Measurements from ENCODE around the gene ELMO1.
A peak's percentile ranks its signal among the peaks of the same experiment; 100 is the strongest.

ELMO1 gene

GRCh38 chr7:37081436-37081835 lies 367.2 kb downstream of the ELMO1 start:
- peak in 1 of 5 donors; percentile 3 for DNase-seq

GRCh38 chr7:37079420-37079819 lies 369.2 kb downstream of the ELMO1 start:
- no peak for DNase-seq

DNA sequence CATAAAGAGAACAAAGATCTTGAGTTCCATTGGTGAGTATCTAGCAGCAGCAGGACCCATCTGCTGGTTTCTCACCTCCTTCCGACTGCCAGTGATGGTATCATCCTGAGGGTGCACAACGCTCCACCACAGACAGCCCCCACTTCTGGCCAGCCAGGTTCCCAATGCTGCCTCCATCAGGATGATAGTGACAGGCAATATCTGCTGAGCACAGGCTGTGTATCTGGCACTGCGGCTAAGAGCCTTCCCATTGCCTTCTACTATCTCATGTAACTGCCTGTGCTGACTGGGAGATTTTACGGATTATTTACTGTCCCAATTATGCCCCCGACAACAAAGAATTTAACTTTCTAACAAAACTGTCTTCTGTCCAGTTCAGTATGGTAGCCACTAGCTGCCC lies 372.0 kb downstream of the ELMO1 start:
- no peak for DNase-seq

DNA sequence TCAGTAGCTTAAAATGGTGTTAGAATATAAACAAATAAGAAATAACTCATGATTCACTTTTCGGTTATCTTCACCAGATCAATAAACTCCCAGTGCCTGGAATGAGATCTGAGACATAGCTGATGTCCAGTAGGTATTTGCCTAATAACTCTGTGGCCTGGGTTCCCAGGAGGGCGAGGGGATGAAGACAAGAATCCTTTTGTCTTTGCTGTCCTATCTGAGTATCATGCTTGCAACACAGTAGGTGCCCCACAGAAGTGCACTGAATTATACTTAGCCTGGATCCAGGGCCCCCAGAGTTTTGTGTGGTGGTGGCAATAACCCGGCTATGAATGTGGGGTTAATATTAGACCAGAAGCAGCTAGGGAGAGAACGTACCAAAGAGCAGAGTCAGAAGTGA lies 374.3 kb downstream of the ELMO1 start:
- DNase-seq, result no peak

GRCh38 chr7:37071124-37071523 lies 377.5 kb downstream of the ELMO1 start:
- DNase-seq, result no peak

DNA sequence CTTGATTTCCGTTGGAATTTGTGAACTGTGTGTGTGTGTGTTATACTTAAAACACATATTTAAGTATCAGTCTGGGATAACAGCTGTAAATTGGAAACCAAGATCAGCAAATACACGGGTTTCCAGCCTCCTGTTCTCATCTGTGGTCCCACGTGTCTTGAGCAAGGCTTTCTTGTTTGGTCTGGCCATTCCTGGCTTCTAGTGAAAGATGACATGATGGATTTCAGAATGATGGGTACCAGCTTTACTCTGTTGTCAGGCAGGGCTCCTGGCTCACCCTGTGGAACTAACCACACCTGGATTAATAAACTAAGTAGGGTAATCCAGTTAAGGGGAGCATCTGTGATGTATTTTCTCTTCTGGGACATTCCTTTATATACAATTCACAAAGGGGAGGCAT lies 378.2 kb downstream of the ELMO1 start:
- DNase-seq, result no peak

DNA sequence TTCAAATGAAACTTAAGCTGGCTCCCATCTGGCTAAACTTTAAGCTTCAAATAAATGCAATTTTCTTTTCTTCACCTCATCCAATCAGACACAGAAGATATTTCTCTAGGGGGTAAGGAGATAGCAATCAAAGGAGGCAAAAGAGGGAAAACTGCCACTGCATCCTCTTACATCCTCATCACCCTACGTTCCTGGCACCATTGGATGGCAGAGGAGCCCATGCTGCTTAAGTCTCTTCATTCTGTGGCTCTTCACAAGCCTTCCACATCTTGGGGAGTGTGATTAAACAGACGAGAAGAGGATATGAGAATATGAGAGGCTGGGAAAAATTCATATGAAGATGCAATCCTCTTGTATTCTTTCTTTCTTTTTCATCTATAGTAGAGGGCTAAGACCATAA lies 378.6 kb downstream of the ELMO1 start:
- no peak for DNase-seq

- DNase-seq, result no peak
Observed at GRCh38 chr7:37069336-37069735, 379.3 kb downstream of the ELMO1 start.

GRCh38 chr7:37068902-37069301 lies 379.8 kb downstream of the ELMO1 start:
- no peak for DNase-seq

DNA sequence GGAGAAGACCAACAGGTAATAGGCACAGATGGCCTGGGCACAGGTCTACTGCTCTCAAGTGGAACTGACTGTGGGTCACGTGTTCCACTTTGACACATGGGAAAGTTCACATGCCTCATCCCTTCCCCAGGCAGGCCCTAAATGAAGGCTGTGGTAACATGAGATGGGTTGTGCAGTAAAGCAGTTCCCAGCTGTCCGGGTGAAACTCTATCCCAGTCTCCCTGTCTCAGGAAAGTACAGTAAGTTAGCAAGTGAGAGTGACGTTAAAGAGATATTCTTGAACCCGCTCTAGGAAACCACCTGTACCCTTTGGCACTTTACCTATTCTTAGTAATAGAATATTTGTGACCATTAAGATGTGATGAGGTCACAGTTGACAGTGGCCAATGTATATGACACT lies 380.6 kb downstream of the ELMO1 start:
- no peak for DNase-seq

- peak in 1 of 5 donors; percentile 36 for DNase-seq
Observed at GRCh38 chr7:37065779-37066271, 382.8 kb downstream of the ELMO1 start.

GRCh38 chr7:37062560-37062859 lies 386.2 kb downstream of the ELMO1 start:
- DNase-seq, result no peak

DNA sequence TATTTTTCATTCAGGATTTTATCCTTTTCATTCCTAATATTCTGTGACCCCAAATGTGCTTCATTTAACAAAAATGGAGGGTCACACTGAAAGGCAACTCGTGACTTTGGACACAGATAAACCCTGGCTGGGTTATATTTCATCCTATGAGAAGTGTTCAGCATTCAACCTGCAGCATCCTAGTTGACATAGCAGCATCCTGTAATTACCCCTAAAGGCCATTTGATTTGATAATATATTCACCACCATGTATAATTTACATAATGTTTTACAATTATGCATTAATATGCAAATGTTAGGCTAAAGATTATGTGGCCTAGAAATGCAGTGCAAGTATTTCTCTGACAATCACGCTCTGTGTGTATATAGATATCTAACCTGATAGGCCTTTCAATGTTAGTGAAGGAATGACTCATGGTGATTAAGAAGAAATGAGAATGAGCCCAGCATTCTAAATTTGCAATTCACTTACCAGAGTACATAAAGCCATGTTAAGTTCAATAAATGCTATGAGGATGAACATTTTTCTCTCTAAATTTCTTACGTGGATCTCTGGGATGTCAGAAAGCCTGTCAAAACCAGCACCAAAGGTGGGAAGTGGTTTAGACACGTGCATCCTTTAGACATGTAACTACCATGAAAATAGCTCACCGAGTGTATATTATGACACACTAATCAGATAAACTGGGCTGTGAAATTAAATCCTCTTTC lies 386.7 kb downstream of the ELMO1 start:
- no peak for DNase-seq

GRCh38 chr7:37056234-37056912 lies 392.3 kb downstream of the ELMO1 start:
- no peak for DNase-seq

GRCh38 chr7:37054624-37055241 lies 393.9 kb downstream of the ELMO1 start:
- DNase-seq, result no peak

GRCh38 chr7:37052705-37053104 lies 396.0 kb downstream of the ELMO1 start:
- peak in 1 of 5 donors; percentile 12 for DNase-seq

GRCh38 chr7:37050801-37051200 lies 397.9 kb downstream of the ELMO1 start:
- DNase-seq, result no peak

- no peak for DNase-seq
Observed at GRCh38 chr7:37048674-37049073, 400.0 kb downstream of the ELMO1 start.

DNA sequence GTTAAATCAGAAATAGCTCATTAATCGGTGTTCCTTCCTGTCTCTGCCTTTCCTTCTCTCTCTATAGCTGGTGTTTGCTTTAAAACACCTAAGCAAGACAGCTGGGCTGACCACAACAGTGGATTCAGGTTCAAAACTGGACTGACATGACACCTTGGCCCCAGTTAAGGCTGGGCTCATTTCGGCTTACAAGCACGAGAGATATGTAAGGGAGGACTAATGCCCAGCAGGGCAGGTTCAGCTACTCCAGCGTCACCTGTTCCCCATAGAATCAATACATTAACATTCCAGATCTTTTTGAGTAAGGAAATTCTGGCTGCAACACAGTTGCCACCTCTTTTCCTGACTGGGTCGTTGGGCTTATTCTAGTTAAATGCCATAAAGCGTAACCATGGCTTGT lies 401.4 kb downstream of the ELMO1 start:
- no peak for DNase-seq

DNA sequence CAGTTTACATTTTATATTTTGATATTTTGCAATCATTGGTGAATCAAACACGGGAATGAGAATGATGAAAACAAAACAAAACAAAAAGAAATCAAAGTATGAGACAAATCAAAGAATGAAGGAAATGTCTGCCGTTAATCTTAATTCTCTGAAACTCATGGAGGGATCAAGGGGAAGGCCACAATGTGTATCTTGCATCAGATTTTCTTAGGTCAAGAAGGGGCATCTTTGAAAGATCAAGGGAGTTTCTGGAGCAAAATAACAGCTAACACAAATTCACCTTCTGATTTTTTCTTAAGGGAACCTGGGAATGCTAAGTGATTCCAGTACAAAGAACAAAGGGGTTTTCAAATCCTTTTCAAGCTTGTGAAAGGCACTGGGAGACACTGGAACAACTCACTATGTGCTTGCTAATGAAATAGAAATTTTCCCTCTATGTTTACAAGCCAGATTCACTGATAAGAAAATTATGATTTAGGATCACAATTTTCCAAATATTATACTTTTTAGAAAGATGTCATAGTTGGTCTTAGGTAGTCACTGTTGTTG lies 402.1 kb downstream of the ELMO1 start:
- no peak for DNase-seq

DNA sequence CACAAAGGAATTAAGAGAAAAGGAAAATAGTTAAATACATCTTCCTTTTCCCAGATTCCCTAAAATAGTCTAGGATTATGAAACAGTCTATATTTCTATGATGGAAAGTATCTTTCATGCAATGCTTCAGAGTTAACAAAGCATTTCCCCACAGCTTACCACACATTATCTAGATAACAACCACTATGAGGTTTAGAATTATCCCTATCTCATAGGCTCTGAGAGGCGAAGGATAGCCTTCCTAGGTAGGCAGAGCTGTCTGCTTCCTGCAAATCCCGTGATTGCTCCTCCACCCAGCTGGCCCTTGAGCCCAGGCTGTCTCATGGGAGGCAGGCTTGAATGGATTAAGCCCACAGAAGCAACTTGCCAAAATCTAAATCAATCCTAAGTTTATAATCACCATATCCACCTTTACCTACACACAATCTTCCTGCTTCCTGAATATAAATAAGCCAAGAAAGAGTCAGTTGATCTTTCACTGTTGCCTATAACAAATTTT lies 402.9 kb downstream of the ELMO1 start:
- DNase-seq, result no peak

GRCh38 chr7:37041461-37041860 lies 407.2 kb downstream of the ELMO1 start:
- DNase-seq, result no peak

DNA sequence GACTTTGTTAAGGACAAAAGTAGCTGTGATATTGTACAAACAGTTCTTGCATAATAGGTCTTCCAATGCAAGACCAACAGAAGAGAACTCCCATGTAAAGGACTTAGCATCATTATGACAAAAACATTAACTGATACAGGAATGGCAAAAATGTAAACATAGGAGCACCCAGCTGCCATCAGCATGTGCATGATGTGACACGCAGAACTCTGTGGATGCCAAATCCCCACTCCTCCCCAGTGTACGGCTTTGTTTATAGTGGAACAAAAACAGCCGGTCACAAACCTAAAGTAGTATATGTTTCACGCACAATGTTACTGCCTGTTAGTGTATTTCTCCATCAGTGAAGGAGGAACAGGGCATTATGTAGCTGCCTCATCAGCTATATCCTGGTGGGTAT lies 408.3 kb downstream of the ELMO1 start:
- no peak for DNase-seq
